HG02943 (cell line): Measurements from ENCODE around the gene VANGL1.

Experiments
- ATAC-seq: cut with Tn5 transposase; IDR thresholded peaks from one replicate; pipeline ENCODE4 v1.9.1; 2021; ENCODE audit warnings: mild to moderate bottlenecking, low read depth, moderate library complexity; ENCODE audit not compliant: unreplicated experiment

Gene VANGL1

GRCh38 chr1:115697619-115698018 is 55.8 kb downstream of the VANGL1 start:
- ATAC-seq: no peak

- ATAC-seq: no peak
These were observed 59.3 kb downstream of the VANGL1 start for GRCh38 chr1:115701090-115701489.

- ATAC-seq: no peak
These were observed 61.2 kb downstream of the VANGL1 start for GRCh38 chr1:115702959-115703358.

- no peak for ATAC-seq
These were observed 63.5 kb downstream of the VANGL1 start for GRCh38 chr1:115705085-115705951.

GRCh38 chr1:115705963-115706362 is 64.2 kb downstream of the VANGL1 start:
- ATAC-seq: no peak

- ATAC-seq: no peak
These were observed 65.0 kb downstream of the VANGL1 start for GRCh38 chr1:115706587-115707425.

GRCh38 chr1:115710859-115711624 is 69.3 kb downstream of the VANGL1 start:
- ATAC-seq: no peak

- no peak for ATAC-seq
These were observed 71.3 kb downstream of the VANGL1 start for GRCh38 chr1:115712911-115713609.

GRCh38 chr1:115713906-115714305 is 72.1 kb downstream of the VANGL1 start:
- no peak for ATAC-seq

- ATAC-seq: no peak
These were observed 72.9 kb downstream of the VANGL1 start for GRCh38 chr1:115714572-115715141.

- no peak for ATAC-seq
These were observed 75.8 kb downstream of the VANGL1 start for GRCh38 chr1:115717541-115717940.

- ATAC-seq: no peak
These were observed 76.4 kb downstream of the VANGL1 start for GRCh38 chr1:115718011-115718754.

GRCh38 chr1:115719285-115719684 is 77.5 kb downstream of the VANGL1 start:
- no peak for ATAC-seq

- ATAC-seq: no peak
These were observed 80.5 kb downstream of the VANGL1 start for GRCh38 chr1:115722221-115722620.

- ATAC-seq: no peak
These were observed 82.0 kb downstream of the VANGL1 start for GRCh38 chr1:115723756-115724155.

GRCh38 chr1:115725600-115725999 is 83.8 kb downstream of the VANGL1 start:
- ATAC-seq: no peak

- ATAC-seq: no peak
These were observed 84.4 kb downstream of the VANGL1 start for GRCh38 chr1:115726161-115726560.

GRCh38 chr1:115726570-115726969 is 84.8 kb downstream of the VANGL1 start:
- ATAC-seq: no peak

GRCh38 chr1:115727706-115728249 is 86.0 kb downstream of the VANGL1 start:
- ATAC-seq: no peak
